AG10803 (cell line): ENCODE data around the gene TOP3B.

ENCODE experiments used
- DNase-seq: peaks from one replicate; pipeline ENCODE4 v3.0.0; 2010; ENCODE audit warnings: low read depth
- H3K4me3 ChIP-seq: 2 replicates; pipeline ENCODE4 v1.5.1; 2011; ENCODE audit warnings: mild to moderate bottlenecking, low read length, control low read depth
- CTCF ChIP-seq: conservative IDR thresholded peaks from 2 replicates; pipeline ENCODE4 v1.5.1; 2011; ENCODE audit warnings: mild to moderate bottlenecking, low read length, control low read depth, inconsistent platforms

TOP3B gene

GRCh38 chr22:21961886-21962654 lies 20.5 kb downstream of the TOP3B start:
- no peak overlapping the region for H3K4me3 ChIP-seq
- peak; percentile 41 for DNase-seq
- TF ChIP-seq CTCF = no peak

- TF ChIP-seq CTCF = no peak
- no peak overlapping the region for H3K4me3 ChIP-seq
- no peak for DNase-seq
These were observed 21.3 kb downstream of the TOP3B start for GRCh38 chr22:21961127-21961867.

GRCh38 chr22:21960200-21961126 lies 22.1 kb downstream of the TOP3B start:
- no peak for DNase-seq
- no peak for TF ChIP-seq CTCF

GRCh38 chr22:21959274-21960074 lies 23.1 kb downstream of the TOP3B start:
- no peak overlapping the region for H3K4me3 ChIP-seq
- DNase-seq = no peak
- no peak for TF ChIP-seq CTCF

More at GRCh38 chr22:21960200-21961126, 22.1 kb downstream of the TOP3B start:
- no peak overlapping the region for H3K4me3 ChIP-seq

- no peak for DNase-seq
- TF ChIP-seq CTCF = no peak
- H3K4me3 ChIP-seq = no peak overlapping the region
These were observed 24.0 kb downstream of the TOP3B start for GRCh38 chr22:21958360-21959273.
